Measurements from ENCODE around the gene CYTH3.
A peak's percentile ranks its signal among the peaks of the same experiment; 100 is the strongest.
"Not testable (repeated sequence)": the region's sequence is repeated elsewhere in the genome, so short reads cannot be mapped to it uniquely, and the experiment has no call there.

The CYTH3 gene, protein sequence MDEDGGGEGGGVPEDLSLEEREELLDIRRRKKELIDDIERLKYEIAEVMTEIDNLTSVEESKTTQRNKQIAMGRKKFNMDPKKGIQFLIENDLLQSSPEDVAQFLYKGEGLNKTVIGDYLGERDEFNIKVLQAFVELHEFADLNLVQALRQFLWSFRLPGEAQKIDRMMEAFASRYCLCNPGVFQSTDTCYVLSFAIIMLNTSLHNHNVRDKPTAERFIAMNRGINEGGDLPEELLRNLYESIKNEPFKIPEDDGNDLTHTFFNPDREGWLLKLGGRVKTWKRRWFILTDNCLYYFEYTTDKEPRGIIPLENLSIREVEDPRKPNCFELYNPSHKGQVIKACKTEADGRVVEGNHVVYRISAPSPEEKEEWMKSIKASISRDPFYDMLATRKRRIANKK

GRCh38 chr7:6272481-6273323 is at the start of gene CYTH3:
CYTH3 (minus strand) TSS chr7:6272624; CDS start chr7:6272507, 117 bp downstream.
- peak; percentile 69 for DNase-seq

GRCh38 chr7:6320791-6321190 is 48.4 kb upstream of the CYTH3 start:
- DNase-seq, result no peak

- DNase-seq, result no peak
Measured at GRCh38 chr7:6317797-6318438, 45.5 kb upstream of the CYTH3 start.

GRCh38 chr7:6316226-6316625 is 43.8 kb upstream of the CYTH3 start:
- DNase-seq, result no peak

DNA sequence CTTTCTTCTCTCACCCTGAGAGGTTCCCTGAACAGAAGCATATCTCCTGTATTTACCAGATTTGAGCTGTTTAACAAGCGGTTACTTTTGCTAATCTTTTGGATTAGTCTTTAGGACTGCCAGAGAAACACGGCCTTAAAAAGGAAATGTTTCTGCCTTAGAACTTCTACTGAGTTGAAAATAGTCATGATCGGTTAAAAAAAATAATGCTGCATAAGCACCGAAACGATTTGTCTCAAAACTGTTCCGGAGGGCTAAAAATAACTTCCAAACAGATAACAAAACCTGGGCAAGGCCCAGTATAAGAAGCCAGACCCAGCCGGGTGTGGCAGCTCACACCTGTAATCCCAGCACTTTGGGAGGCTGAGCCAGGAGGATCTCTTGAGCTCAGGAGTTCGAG is 43.3 kb upstream of the CYTH3 start:
- DNase-seq, result no peak

GRCh38 chr7:6310271-6310993 is 38.0 kb upstream of the CYTH3 start:
- no peak for DNase-seq

DNA sequence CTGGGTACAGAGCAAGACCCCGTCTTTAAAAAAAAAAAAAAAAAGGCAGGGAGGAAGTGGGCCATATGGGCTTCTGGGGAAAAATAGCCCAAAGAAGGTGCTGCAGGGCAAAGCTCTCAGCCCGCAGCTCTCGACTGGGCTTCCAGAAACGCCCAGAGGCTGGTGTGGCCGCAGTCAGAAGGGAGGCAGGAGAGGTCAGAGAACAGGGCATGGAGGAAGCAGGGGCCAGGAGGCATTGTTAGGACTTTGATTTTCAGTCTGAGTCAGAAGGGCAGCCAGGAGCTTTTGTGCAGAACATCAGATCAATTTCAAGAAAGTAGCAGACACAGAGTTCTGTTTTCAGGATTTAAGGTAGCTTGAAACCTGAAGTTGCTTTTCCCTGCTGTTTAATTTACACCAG is 35.3 kb upstream of the CYTH3 start:
- no peak for DNase-seq

DNA sequence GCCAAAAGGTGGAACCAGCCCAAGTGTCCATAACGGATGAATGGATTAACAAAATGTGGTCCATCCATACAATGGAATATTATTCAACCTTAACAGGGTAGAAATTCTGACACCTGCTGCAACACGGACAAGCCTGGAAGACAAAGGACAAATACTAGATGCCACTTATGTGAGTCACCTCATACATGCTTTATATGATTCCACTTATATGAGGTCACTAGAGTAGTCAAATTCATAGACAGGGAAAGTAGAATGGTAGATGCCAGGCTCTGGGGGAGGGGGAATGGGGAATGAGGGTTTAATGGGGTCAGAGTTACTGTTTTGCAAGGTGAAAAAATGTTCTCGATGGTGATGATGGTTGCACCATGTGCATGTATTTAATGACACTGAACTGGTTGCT is 34.0 kb upstream of the CYTH3 start:
- DNase-seq, result no peak

DNA sequence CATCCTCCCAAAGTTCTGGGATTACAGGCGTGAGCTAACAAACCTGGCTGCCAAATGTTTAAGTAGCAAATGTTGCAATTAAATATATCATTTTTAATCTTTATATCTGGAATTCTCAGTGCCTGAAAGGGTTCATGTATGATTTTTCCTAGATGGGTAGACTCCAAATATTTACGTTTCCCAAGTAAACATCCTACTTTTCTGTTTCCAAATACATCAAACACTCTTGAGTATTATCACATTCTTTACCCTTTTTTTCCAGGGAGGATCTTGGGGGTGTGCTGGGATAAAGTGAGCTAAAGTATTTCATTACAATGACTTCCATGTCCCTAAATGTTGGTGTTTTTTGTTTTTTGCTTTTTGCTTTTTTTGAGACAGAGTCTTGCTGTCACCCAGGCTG is 32.9 kb upstream of the CYTH3 start:
- no peak for DNase-seq

DNA sequence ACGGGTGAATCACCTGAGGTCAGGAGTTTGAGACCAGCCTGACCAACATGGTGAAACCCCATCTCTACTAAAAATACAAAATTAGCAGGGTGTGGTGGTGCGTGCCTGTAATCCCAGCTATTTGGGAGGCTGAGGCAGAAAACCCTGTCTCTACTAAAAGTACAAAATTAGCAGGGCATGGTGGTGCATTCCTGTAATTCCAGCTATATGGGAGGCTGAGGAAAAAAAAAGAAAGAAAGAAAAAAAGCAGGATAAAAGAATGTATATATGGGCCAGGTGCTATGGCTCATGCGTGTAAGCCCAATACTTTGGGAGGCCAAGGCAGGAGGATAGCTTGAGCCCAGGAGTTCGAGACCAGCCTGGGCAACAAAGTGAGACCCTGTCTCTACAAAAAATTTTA is 29.0 kb upstream of the CYTH3 start:
- not testable (repeated sequence) for DNase-seq

GRCh38 chr7:6299774-6300173 is 27.4 kb upstream of the CYTH3 start:
- DNase-seq, result no peak

- peak; percentile 6 for DNase-seq
Measured at GRCh38 chr7:6294839-6295238, 22.4 kb upstream of the CYTH3 start.

- no peak for DNase-seq
Measured at GRCh38 chr7:6293202-6293601, 20.8 kb upstream of the CYTH3 start.

GRCh38 chr7:6291941-6292340 is 19.5 kb upstream of the CYTH3 start:
- not testable (repeated sequence) for DNase-seq

DNA sequence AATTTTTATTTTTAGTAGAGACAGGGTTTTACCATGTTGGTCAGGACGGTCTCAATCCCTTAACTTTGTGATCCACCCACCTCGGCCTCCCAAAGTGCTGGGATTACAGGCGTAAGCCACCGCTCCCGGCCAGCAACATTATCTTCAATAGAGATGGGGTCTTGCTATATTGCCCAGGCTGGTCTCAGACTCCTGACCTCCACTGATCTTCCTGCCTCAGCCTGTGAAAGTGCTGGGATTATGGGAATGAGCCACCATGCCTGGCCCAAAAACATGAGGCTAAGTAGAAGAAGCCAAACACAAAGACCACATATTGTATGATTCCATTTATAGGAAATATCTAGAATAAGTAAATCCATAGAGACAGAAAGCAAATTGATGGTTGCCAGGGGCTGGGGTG is 19.1 kb upstream of the CYTH3 start:
- DNase-seq, result no peak

DNA sequence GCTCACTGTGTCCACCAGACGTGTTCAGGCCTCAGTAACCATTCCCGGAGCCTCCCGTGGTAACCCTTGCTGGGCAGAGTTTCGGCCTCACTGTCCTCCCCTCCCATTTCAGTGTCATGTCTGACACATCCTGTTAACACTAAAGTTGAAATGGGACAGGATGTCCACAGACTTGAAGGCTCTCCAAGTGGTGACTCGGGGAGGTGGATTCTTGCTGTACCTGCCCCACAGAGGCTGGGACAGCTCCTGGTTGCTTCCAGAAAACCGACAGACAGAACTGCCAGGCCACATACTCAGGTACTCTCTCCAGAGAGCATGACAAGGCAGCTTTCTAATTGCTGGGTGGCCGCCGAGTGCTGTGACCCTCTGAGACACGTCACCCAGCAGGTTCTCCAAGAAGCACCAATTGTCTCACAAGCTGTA is 17.9 kb upstream of the CYTH3 start:
- no peak for DNase-seq

DNA sequence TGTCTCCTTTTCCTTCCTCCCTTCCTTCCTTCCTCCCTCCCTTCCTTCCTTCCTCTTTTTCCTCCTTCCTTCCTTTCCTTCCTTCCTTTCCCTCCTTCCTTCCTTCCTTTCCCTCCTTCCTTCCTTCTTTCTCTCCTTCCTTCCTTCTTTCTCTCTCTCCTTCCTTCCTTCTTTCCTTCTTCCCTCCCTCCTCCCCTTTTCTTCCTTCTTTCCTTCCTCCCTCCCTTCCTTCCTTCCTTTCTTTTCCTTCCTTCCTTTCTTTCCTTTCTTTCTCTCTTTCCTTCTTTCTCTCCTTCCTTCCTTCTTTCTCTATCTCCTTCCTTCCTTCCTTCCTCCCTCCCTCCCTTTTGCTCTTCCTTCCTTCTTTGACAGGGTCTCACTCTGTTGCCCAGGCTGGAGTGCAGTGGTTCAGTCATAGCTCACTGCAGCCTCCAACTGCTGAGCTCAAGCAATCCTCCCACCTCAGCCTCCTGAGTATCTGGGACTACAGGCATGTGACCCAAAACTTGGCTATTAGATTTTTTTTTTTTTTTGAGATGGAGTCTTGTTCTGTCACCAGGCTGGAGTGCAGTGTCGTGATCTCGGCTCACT is 15.9 kb upstream of the CYTH3 start:
- DNase-seq, result no peak

- DNase-seq, result no peak
Measured at GRCh38 chr7:6286486-6286885, 14.1 kb upstream of the CYTH3 start.

DNA sequence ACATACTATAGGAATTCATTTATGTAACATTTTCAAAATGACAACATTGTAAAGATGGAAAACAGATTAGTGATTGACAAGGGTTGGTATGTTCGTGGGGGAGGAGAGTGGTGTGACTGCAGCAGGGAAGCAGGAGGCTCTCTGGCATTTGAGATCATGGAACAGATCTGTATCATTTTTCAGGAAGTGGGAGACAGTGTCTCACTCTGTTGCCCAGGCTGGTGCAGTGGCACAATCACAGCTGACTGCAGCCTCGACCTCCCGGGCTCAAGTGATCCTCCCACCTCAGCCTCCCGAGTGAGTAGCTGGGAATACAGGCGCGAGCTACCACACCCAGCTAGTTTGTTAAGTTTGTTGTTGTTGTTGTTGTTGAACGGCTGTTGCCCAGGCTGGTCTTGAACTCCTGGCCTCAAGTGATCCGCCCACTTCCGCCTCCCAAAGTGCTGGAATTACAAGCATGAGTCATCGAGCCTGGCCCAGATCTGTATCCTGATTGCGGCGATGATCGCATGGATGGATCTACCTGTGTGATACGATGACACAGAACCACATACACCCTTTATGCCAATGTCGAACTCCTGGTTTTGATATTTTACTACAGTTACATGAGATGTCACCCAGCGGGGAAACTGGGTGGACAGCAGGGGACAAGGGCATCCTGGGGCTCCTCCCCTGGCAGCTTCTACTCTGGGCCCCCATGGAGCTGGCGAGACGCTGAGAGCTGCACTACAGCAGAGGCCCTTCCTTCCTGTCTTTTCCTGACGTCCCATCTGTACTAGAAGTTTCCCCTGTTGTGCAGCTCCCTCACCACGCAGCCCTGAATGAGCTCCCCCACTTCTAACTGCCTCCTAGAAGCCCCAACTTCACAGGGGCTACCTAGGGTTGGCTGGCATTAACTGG is 12.3 kb upstream of the CYTH3 start:
- no peak for DNase-seq

DNA sequence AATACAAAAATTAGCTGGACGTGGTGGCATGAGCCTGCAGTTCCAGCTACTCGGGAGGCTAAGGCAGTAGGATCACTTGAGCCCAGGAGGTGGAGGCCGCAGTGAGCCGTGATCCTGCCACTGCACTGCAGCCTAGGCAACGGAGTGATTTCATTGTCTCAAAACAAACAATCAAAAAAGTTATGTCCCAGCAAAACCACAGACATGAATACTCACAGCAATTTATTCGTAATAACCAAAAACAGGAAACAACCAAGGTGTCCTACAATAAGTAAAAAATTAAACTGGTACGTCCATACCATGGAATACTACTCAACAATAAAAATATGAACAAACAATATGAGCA is 11.6 kb upstream of the CYTH3 start:
- DNase-seq, result no peak

DNA sequence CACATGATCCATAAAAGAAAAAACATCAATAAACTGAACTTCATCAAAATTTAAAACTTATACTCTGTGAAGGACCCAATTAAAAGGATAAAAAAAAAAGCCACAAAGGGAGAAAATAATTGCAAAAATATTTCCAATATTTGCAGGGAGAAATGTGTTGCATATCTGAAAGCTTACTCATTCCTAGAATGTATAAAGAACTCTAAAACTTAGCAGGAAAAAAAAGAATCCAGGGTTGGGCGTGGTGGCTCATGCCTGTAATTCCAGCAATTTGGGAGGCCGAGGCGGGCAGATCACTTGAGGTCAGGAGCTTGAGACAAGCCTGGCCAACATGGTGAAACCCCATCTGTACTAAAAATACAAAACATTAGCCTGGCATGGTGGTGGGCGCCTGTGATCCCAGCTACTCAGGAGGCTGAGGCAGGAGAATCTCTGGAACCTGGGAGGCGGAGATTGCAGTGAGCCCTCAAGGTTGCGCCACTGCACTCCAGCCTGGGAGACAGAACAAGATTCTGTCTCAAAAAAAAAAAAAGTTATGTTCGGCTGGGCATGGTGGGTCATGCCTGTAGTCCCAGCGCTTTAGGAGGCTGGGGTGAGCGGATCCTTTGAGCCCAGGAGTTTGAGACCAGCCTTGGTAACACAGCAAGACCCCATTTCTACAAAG is 11.1 kb upstream of the CYTH3 start:
- not testable (repeated sequence) for DNase-seq
